ENCODE measurements around the gene LIF.

Gene LIF

DNA sequence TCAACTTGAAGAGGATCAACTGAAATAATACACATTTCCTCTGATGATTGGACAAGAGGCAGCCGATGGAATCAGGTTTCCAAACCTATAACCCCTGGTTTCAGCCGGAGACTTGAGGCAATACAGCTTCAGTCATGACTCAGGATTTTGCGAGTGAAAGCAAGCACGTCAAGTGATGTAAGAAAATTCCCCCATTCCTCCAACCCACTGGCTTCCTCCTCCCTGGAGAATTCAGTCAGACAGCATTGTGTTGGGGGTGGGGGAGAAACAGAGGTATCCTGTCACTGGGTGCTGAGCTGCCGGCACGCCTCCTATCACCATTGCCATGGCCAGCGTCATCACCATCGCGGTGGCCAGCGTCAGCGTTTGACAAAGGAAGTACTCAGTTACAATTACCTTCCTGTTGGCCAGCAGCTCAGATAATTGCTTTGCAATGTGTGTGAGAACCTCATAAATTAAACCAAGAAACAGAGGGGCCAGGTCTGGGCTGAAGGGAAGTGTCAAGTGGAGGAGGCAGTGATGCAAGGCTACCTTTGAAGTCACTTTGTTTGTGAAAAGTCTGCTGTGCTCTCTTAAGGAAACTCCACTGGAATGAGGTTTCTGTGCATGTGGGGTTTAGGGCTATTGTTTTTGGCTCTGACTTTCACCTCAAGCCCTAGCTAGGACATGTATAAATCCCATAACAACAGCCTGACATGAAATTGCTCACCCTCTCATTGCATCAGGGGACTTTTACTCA is 50.2 kb downstream of the LIF start (continued):
- TF ChIP-seq ZBTB21 (tag by site-specific recombination; IDR thresholded peaks at IDR 0.05) (peak; percentile 95), ZNF623 (tag by site-specific recombination; IDR thresholded peaks at IDR 0.05) (peak; percentile 21; the same call in 1 of the 2 replicates), SCRT2 (tag by site-specific recombination; IDR thresholded peaks at IDR 0.05) (peak; percentile 30; the same call in 1 of the 2 replicates), ZNF830 (tag by site-specific recombination; IDR thresholded peaks at IDR 0.05; ENCODE audit: low read depth) (no peak), ZNF138 (tag by site-specific recombination; IDR thresholded peaks at IDR 0.05; ENCODE audit: borderline replicate concordance) (no peak), OVOL3 (tag by site-specific recombination; IDR thresholded peaks at IDR 0.05) (peak; percentile 51; the same call in 1 of the 2 replicates), ZNF426 (tag by site-specific recombination; IDR thresholded peaks at IDR 0.05) (no peak), IKZF3 (tag by site-specific recombination; IDR thresholded peaks at IDR 0.05) (peak; percentile 96), ZEB2 (tag by site-specific recombination; IDR thresholded peaks at IDR 0.05) (peak; percentile 97), ZNF514 (tag by site-specific recombination; IDR thresholded peaks at IDR 0.05) (no peak), ZFP41 (tag by site-specific recombination; IDR thresholded peaks at IDR 0.05; ENCODE audit: borderline replicate concordance) (no peak), ZNF214 (tag by site-specific recombination; IDR thresholded peaks at IDR 0.05; ENCODE audit: borderline replicate concordance) (no peak), ZNF549 (tag by site-specific recombination; IDR thresholded peaks at IDR 0.05) (no peak), ZBTB17 (tag by site-specific recombination; IDR thresholded peaks at IDR 0.05) (peak; percentile 71)

DNA sequence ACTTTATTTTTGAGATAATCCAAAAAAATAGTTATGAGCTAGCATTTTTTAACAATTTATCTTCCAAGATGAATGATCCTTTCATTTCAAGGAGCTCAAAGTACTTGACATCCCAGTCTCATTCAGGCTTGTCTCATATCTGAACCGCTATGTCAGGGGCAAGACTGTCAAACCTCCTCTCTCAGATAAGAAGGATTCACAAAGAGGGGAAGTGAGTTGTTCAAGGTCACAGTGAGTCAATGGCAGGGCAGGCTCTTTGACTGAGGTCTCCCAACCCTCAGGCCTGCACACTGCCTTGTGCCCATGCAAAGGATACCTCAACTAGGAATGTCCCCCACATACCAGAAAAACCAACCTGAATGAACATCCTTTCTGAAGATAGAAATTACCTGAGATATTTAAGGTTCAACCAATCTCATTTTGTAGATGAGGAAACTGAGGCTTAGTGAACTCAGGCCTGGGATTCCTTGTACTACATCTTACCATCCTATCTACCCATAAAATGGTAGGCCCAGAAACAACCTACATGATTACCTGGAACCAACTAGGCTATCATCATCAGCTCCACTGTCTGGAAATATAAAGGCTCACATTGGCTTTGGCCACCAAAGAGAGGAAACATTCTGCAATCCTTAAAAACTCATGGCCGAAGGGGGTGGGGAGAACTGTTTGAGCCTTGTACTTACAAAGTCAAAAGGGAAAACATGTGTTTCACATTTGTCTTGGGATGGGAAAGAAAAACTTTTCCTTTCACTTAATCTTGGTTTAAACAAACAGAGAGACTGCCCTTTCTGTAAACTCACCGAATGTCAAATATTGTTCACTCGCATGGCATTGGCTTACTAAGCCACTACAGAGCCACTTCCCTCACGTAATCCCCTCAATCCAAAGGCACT is 51.1 kb downstream of the LIF start:
- Histone ChIP-seq H3K4me1 (ENCODE audit: control insufficient read depth, insufficient read depth, low read length) (peaks cover 21% of the 10 kb centered on the region), H3K9me3 (ENCODE audit: control insufficient read depth, insufficient read depth, low read depth, low read length) (no peaks in the 10 kb centered on the region), H3K36me3 (ENCODE audit: control insufficient read depth in 2 of 2, insufficient read depth in 1 of 2, low read length in 2 of 2) (no peaks in the 10 kb centered on the region), H3K4me3 (ENCODE audit: low read depth, low read length) (no peak overlapping the region), H3K27ac (ENCODE audit: extremely low read depth, low read depth, low read length) (peak overlapping the region; percentile 82)
- ChIA-PET POLR2A (interaction anchor here (0.9 to 1.3 kb wide), 6 partner anchors 10 to 59 kb away, joined by 3 to 5 read pairs (median 4); no protein-coding TSS in a partner anchor), CTCF (interaction anchor here (0.5 to 1.5 kb wide), 8 partner anchors 42 to 469 kb away, joined by 3 to 9 read pairs (median 4); no protein-coding TSS in a partner anchor)
- no peak for TF ChIP-seq ZNF558 (tag by site-specific recombination; IDR thresholded peaks at IDR 0.05)
- TF ChIP-seq, protein P1, sequence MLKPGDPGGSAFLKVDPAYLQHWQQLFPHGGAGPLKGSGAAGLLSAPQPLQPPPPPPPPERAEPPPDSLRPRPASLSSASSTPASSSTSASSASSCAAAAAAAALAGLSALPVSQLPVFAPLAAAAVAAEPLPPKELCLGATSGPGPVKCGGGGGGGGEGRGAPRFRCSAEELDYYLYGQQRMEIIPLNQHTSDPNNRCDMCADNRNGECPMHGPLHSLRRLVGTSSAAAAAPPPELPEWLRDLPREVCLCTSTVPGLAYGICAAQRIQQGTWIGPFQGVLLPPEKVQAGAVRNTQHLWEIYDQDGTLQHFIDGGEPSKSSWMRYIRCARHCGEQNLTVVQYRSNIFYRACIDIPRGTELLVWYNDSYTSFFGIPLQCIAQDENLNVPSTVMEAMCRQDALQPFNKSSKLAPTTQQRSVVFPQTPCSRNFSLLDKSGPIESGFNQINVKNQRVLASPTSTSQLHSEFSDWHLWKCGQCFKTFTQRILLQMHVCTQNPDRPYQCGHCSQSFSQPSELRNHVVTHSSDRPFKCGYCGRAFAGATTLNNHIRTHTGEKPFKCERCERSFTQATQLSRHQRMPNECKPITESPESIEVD (tag by site-specific recombination; IDR thresholded peaks at IDR 0.05): peak; percentile 98
- TF ChIP-seq, protein P2, sequence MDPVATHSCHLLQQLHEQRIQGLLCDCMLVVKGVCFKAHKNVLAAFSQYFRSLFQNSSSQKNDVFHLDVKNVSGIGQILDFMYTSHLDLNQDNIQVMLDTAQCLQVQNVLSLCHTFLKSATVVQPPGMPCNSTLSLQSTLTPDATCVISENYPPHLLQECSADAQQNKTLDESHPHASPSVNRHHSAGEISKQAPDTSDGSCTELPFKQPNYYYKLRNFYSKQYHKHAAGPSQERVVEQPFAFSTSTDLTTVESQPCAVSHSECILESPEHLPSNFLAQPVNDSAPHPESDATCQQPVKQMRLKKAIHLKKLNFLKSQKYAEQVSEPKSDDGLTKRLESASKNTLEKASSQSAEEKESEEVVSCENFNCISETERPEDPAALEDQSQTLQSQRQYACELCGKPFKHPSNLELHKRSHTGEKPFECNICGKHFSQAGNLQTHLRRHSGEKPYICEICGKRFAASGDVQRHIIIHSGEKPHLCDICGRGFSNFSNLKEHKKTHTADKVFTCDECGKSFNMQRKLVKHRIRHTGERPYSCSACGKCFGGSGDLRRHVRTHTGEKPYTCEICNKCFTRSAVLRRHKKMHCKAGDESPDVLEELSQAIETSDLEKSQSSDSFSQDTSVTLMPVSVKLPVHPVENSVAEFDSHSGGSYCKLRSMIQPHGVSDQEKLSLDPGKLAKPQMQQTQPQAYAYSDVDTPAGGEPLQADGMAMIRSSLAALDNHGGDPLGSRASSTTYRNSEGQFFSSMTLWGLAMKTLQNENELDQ (tag by site-specific recombination; IDR thresholded peaks at IDR 0.05; ENCODE audit: low read depth): no peak
- TF ChIP-seq FEZF1 (tag by site-specific recombination; IDR thresholded peaks at IDR 0.05): peak; percentile 97
- 0 out of 2 replicates have a peak, but pooled peaks have one; percentile 50 for TF ChIP-seq BCL11A (tag by site-specific recombination; IDR thresholded peaks at IDR 0.05; ENCODE audit: low read depth)
- TF ChIP-seq, protein P3, sequence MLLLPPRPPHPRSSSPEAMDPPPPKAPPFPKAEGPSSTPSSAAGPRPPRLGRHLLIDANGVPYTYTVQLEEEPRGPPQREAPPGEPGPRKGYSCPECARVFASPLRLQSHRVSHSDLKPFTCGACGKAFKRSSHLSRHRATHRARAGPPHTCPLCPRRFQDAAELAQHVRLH (tag by site-specific recombination; IDR thresholded peaks at IDR 0.05): 0 out of 2 replicates have a peak, but pooled peaks have one; percentile 10
- TF ChIP-seq KLF1 (tag by site-specific recombination; IDR thresholded peaks at IDR 0.05): peak; percentile 68; the same call in 1 of the 2 replicates
- peak; percentile 88 for TF ChIP-seq GLI2 (tag by site-specific recombination; IDR thresholded peaks at IDR 0.05; ENCODE audit: borderline replicate concordance, low read depth)
- TF ChIP-seq ZNF114 (tag by site-specific recombination; IDR thresholded peaks at IDR 0.05): no peak
- no peak for TF ChIP-seq SP3 (tag by site-specific recombination; IDR thresholded peaks at IDR 0.05)
- TF ChIP-seq PRDM1 (tag by site-specific recombination; IDR thresholded peaks at IDR 0.05): peak; percentile 82
- no peak for TF ChIP-seq GLI4 (tag by site-specific recombination; IDR thresholded peaks at IDR 0.05)
- TF ChIP-seq, protein P4, sequence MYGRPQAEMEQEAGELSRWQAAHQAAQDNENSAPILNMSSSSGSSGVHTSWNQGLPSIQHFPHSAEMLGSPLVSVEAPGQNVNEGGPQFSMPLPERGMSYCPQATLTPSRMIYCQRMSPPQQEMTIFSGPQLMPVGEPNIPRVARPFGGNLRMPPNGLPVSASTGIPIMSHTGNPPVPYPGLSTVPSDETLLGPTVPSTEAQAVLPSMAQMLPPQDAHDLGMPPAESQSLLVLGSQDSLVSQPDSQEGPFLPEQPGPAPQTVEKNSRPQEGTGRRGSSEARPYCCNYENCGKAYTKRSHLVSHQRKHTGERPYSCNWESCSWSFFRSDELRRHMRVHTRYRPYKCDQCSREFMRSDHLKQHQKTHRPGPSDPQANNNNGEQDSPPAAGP (tag by site-specific recombination; IDR thresholded peaks at IDR 0.05): peak; percentile 99
- peak; percentile 85; the same call in 1 of the 2 replicates for TF ChIP-seq WT1 (tag by site-specific recombination; IDR thresholded peaks at IDR 0.05)
- TF ChIP-seq ZNF211 (tag by site-specific recombination; IDR thresholded peaks at IDR 0.05; ENCODE audit: low read depth): no peak

All from HEK293 (cell line).